ENCODE results near the gene ATF4. TPM values are rescaled to one million over a fixed set of nuclear protein-coding genes. Genes with fewer than 3 reads are reported as not detected.

ATF4 gene
- polyA plus RNA-seq, 1 donor from 2014 or later, result 394 TPM

- Histone ChIP-seq H3K4me3 (ENCODE audit: low read length) (no peak overlapping the region), H3K9me3 (ENCODE audit: low read length) (no peaks in the 10 kb centered on the region), H2AFZ (ENCODE audit: low read depth, low read length) (no peak overlapping the region), H3K9ac (ENCODE audit: low read length) (no peak overlapping the region), H4K20me1 (ENCODE audit: insufficient read depth) (no peaks in the 10 kb centered on the region), H3K27me3 (ENCODE audit: insufficient read depth, low read depth, low read length) (no peaks in the 10 kb centered on the region), H3K4me2 (ENCODE audit: low read length) (no peak overlapping the region), H3K9me2 (ENCODE audit: insufficient read depth, low read length) (no peaks in the 10 kb centered on the region), H3K27ac (ENCODE audit: low read length) (no peak overlapping the region), H3K36me3 (ENCODE audit: insufficient read depth, low read length) (no peaks in the 10 kb centered on the region), H3K79me2 (replicated peaks; ENCODE audit: insufficient read depth, low read length) (no peaks in the 10 kb centered on the region), H3F3A (ENCODE audit: insufficient read depth, low read length, poor library complexity, severe bottlenecking) (no peaks in the 10 kb centered on the region)
- TF ChIP-seq SMC3 (conservative IDR thresholded peaks at IDR 0.05; ENCODE audit: poor library complexity), result no peak
Observed at GRCh38 chr22:39477542-39477941, 42.8 kb upstream of the ATF4 start.

- H3K27me3 ChIP-seq (ENCODE audit: insufficient read depth, low read depth, low read length), result no peaks in the 10 kb centered on the region
- no peak overlapping the region for H2AFZ ChIP-seq (ENCODE audit: low read depth, low read length)
- no peaks in the 10 kb centered on the region for H3K36me3 ChIP-seq (ENCODE audit: insufficient read depth, low read length)
- H3F3A ChIP-seq (ENCODE audit: insufficient read depth, low read length, poor library complexity, severe bottlenecking), result no peaks in the 10 kb centered on the region
- no peak overlapping the region for H3K9ac ChIP-seq (ENCODE audit: low read length)
- no peaks in the 10 kb centered on the region for H3K79me2 ChIP-seq (replicated peaks; ENCODE audit: insufficient read depth, low read length)
- no peaks in the 10 kb centered on the region for H3K9me3 ChIP-seq (ENCODE audit: low read length)
- H3K27ac ChIP-seq (ENCODE audit: low read length), result no peak overlapping the region
- H3K9me2 ChIP-seq (ENCODE audit: insufficient read depth, low read length), result no peaks in the 10 kb centered on the region
- H3K4me3 ChIP-seq (ENCODE audit: low read length), result no peak overlapping the region
- TF ChIP-seq SMC3 (conservative IDR thresholded peaks at IDR 0.05; ENCODE audit: poor library complexity), result no peak
- TF ChIP-seq POLR2AphosphoS5 (IDR thresholded peaks at IDR 0.05), result no peak
- no peak for TF ChIP-seq EP300 (conservative IDR thresholded peaks at IDR 0.05; ENCODE audit: poor library complexity, severe bottlenecking)
- TF ChIP-seq MXI1 (conservative IDR thresholded peaks at IDR 0.05; ENCODE audit: poor library complexity, severe bottlenecking), result no peak
- no peak for TF ChIP-seq RAD21 (conservative IDR thresholded peaks at IDR 0.05)
- TF ChIP-seq CTCF (IDR thresholded peaks at IDR 0.05; ENCODE audit: poor library complexity, severe bottlenecking), result no peak
- no peak for TF ChIP-seq TAF1 (IDR thresholded peaks at IDR 0.05; ENCODE audit: low read depth)
- TF ChIP-seq, protein P1, sequence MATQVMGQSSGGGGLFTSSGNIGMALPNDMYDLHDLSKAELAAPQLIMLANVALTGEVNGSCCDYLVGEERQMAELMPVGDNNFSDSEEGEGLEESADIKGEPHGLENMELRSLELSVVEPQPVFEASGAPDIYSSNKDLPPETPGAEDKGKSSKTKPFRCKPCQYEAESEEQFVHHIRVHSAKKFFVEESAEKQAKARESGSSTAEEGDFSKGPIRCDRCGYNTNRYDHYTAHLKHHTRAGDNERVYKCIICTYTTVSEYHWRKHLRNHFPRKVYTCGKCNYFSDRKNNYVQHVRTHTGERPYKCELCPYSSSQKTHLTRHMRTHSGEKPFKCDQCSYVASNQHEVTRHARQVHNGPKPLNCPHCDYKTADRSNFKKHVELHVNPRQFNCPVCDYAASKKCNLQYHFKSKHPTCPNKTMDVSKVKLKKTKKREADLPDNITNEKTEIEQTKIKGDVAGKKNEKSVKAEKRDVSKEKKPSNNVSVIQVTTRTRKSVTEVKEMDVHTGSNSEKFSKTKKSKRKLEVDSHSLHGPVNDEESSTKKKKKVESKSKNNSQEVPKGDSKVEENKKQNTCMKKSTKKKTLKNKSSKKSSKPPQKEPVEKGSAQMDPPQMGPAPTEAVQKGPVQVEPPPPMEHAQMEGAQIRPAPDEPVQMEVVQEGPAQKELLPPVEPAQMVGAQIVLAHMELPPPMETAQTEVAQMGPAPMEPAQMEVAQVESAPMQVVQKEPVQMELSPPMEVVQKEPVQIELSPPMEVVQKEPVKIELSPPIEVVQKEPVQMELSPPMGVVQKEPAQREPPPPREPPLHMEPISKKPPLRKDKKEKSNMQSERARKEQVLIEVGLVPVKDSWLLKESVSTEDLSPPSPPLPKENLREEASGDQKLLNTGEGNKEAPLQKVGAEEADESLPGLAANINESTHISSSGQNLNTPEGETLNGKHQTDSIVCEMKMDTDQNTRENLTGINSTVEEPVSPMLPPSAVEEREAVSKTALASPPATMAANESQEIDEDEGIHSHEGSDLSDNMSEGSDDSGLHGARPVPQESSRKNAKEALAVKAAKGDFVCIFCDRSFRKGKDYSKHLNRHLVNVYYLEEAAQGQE (IDR thresholded peaks at IDR 0.05; ENCODE audit: borderline replicate concordance), result no peak
- TF ChIP-seq EZH2 (IDR thresholded peaks at IDR 0.05; ENCODE audit: borderline replicate concordance, insufficient read depth, low read length, poor library complexity, severe bottlenecking), result no peak
- H3K4me2 ChIP-seq (ENCODE audit: low read length), result no peak overlapping the region
- no peaks in the 10 kb centered on the region for H4K20me1 ChIP-seq (ENCODE audit: insufficient read depth)
Observed at GRCh38 chr22:39478441-39478850, 41.9 kb upstream of the ATF4 start.

DNA sequence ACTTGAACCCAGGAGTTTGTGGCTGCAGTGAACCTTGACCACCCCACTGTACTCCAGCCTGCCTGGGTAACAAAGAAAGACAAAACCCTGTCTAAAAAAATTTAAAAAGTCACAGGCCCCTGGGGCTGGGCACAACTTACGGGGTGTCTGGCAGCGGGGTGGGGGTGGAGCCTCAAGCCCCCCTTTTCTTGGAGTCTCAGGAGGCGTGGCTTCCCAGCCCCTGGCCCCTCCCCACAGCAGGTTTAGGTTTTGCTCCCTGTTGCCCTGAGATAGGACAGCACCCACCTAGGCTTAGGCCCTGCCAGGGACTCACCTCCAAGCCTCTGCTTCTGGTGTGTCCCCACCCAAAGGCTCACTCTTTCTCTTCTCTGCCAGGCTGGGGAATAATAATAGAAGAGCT is 41.1 kb upstream of the ATF4 start:
- no peak overlapping the region for H2AFZ ChIP-seq (ENCODE audit: low read depth, low read length)
- no peaks in the 10 kb centered on the region for H3K27me3 ChIP-seq (ENCODE audit: insufficient read depth, low read depth, low read length)
- H3K79me2 ChIP-seq (replicated peaks; ENCODE audit: insufficient read depth, low read length), result no peaks in the 10 kb centered on the region
- no peaks in the 10 kb centered on the region for H3K9me2 ChIP-seq (ENCODE audit: insufficient read depth, low read length)
- H3F3A ChIP-seq (ENCODE audit: insufficient read depth, low read length, poor library complexity, severe bottlenecking), result no peaks in the 10 kb centered on the region
- H4K20me1 ChIP-seq (ENCODE audit: insufficient read depth), result no peaks in the 10 kb centered on the region
- H3K4me3 ChIP-seq (ENCODE audit: low read length), result no peak overlapping the region
- no peak overlapping the region for H3K9ac ChIP-seq (ENCODE audit: low read length)
- TF ChIP-seq EZH2 (IDR thresholded peaks at IDR 0.05; ENCODE audit: borderline replicate concordance, insufficient read depth, low read length, poor library complexity, severe bottlenecking), result no peak
- TF ChIP-seq RAD21 (conservative IDR thresholded peaks at IDR 0.05), result no peak
- no peak for TF ChIP-seq EP300 (conservative IDR thresholded peaks at IDR 0.05; ENCODE audit: poor library complexity, severe bottlenecking)
- TF ChIP-seq SMC3 (conservative IDR thresholded peaks at IDR 0.05; ENCODE audit: poor library complexity), result no peak
- H3K4me2 ChIP-seq (ENCODE audit: low read length), result no peak overlapping the region
- no peaks in the 10 kb centered on the region for H3K9me3 ChIP-seq (ENCODE audit: low read length)
- H3K36me3 ChIP-seq (ENCODE audit: insufficient read depth, low read length), result no peaks in the 10 kb centered on the region
- H3K27ac ChIP-seq (ENCODE audit: low read length), result no peak overlapping the region
